GM12878 (cell line): ENCODE results near the gene CAMK2G. TPM values are rescaled to one million over a fixed set of nuclear protein-coding genes. Genes with fewer than 3 reads are reported as not detected.
A peak's percentile ranks its signal among the peaks of the same experiment; 100 is the strongest.

Experiments used
- ATAC-seq: fragments of 200-7000 bp; cut with Tn5 transposase; 3 replicates; pipeline ENCODE4 v1.9.1; 2020; ENCODE audit warnings: mild to moderate bottlenecking, moderate library complexity
- BruUV-seq: library from RNA; stranded (reverse); fragments of 400-500 nt; replicated peaks from 2 replicates; lab custom pipeline; 2021; lab: Mats Ljungman, UMichigan
- CTCF ChIA-PET: fragments of 300-600 bp; sonication (Branson Sonifier 250); formaldehyde crosslinking; extraction: SDS; loops from one replicate; lab custom pipeline; 2021; ENCODE audit warnings: inconsistent platforms; lab: Yijun Ruan, JAX
- POLR2A ChIA-PET: fragments of 350-600 bp; formaldehyde crosslinking; extraction: SDS; loops from one replicate; lab custom pipeline; 2021; ENCODE audit warnings: inconsistent platforms; lab: Charles Lee
- RAD21 ChIA-PET: fragments of 300-600 bp; sonication (Branson Sonifier 250); formaldehyde crosslinking; loops from one replicate; lab custom pipeline; 2023; ENCODE audit warnings: antibody characterized with exemption; ENCODE audit not compliant: unreplicated experiment; lab: Charles Lee
- SMC1A ChIA-PET: fragments of 300-600 bp; sonication (Branson Sonifier 250); formaldehyde crosslinking; loops from one replicate; lab custom pipeline; 2023; ENCODE audit not compliant: unreplicated experiment, uncharacterized antibody; lab: Charles Lee
- DNase-seq: peaks from one replicate; pipeline ENCODE4 v3.0.0-alpha.2; 2011; ENCODE audit warnings: low read depth, low spot score
- FAIRE-seq: peaks from 3 replicates; lab custom pipeline; 2011; peaks lifted over from hg19 to GRCh38; lab: Jason Lieb, UNC
- H2AFZ ChIP-seq: 2 replicates; pipeline ENCODE4 v1.6.0; 2011; ENCODE audit warnings: low read depth, low read length, control low read depth; ENCODE audit not compliant: control insufficient read depth
- H3K27ac ChIP-seq: 2 replicates; pipeline ENCODE4 v1.5.1; 2011; ENCODE audit warnings: control low read depth; ENCODE audit not compliant: control insufficient read depth, insufficient read depth
- H3K27me3 ChIP-seq, 2 experiments: replicated peaks in 1 of 2; 2 replicates each; pipeline versions ENCODE4 v1.6.0 to v1.6.1; 2011; ENCODE audit warnings: low read length in 1 of 2; ENCODE audit not compliant: control insufficient read depth in 2 of 2, insufficient read depth in 2 of 2
- H3K36me3 ChIP-seq, 2 experiments: 2 replicates each; pipeline ENCODE4 v1.5.1; 2011; ENCODE audit warnings: low read length in 1 of 2; ENCODE audit not compliant: control insufficient read depth in 2 of 2, insufficient read depth in 2 of 2
- H3K4me1 ChIP-seq: 2 replicates; pipeline ENCODE4 v1.6.1; 2011; ENCODE audit warnings: mild to moderate bottlenecking, low read length, moderate library complexity, mixed read lengths; ENCODE audit not compliant: control insufficient read depth, insufficient read depth
- H3K4me2 ChIP-seq: 2 replicates; pipeline ENCODE4 v1.6.0; 2011; ENCODE audit warnings: control low read depth; ENCODE audit not compliant: control insufficient read depth, insufficient read depth
- H3K4me3 ChIP-seq: fragments of 200-600 bp; sonication (generic); 2 replicates; pipeline ENCODE4 v1.5.1; 2016
- H3K79me2 ChIP-seq: 2 replicates; pipeline ENCODE4 v1.6.0; 2011; ENCODE audit warnings: low read length; ENCODE audit not compliant: control insufficient read depth, insufficient read depth
- H3K9ac ChIP-seq: 2 replicates; pipeline ENCODE4 v1.8.0; 2011; ENCODE audit warnings: low read length, control low read depth, mixed read lengths; ENCODE audit not compliant: control insufficient read depth, insufficient read depth
- H3K9me3 ChIP-seq: replicated peaks from 3 replicates; pipeline ENCODE4 v1.5.1; 2011; ENCODE audit warnings: mild to moderate bottlenecking, low read length; ENCODE audit not compliant: control insufficient read depth, insufficient read depth
- H4K20me1 ChIP-seq: 2 replicates; pipeline ENCODE4 v1.6.0; 2011; ENCODE audit not compliant: control insufficient read depth, insufficient read depth
- EED ChIP-seq: sonication (generic); IDR thresholded peaks from 2 replicates; pipeline ENCODE4 v1.6.1; 2016; ENCODE audit warnings: antibody characterized with exemption, low read depth
- ETV6 ChIP-seq, 2 experiments: fragments of 450-650 bp in 1 of 2; IDR thresholded peaks in 1 of 2; conservative IDR thresholded peaks in 1 of 2; 2 replicates each; pipeline ENCODE4 v1.6.1; 2014; ENCODE audit warnings: antibody characterized with exemption in 1 of 2, borderline replicate concordance in 1 of 2, low read depth in 1 of 2, mild to moderate bottlenecking in 1 of 2, moderate library complexity in 1 of 2
- MEF2A ChIP-seq: IDR thresholded peaks from 2 replicates; pipeline ENCODE4 v1.6.1; 2011; ENCODE audit warnings: low read depth, mild to moderate bottlenecking, low read length, moderate library complexity; ENCODE audit not compliant: insufficient read depth
- WGBS: methylation state at CpG from one replicate; pipeline ENCODE4 v1.1.6; 2016; ENCODE audit warnings: low lambda C conversion rate; ENCODE audit not compliant: insufficient replicate concordance, insufficient coverage; ENCODE audit errors: missing lambda C conversion rate; 5-methylcytosine and 5-hydroxymethylcytosine counted together
- in situ Hi-C: fragments of 300-500 bp; cut with MboI; formaldehyde crosslinking; loops from 9 replicates; pipeline ENCODE4 v1.14.3; 2018; ENCODE audit warnings: mixed read lengths
- intact Hi-C: fragments of 100-400 bp; cut with micrococcal nuclease; formaldehyde crosslinking; loops from one replicate; pipeline ENCODE4 v1.14.2; 2022; ENCODE audit not compliant: unreplicated experiment
- polyA plus RNA-seq, 11 experiments: library from polyadenylated mRNA; depleted of rRNA in 4 of 11; unstranded in 6 of 11; stranded (reverse) in 5 of 11; fragments of >200 nt; fragmentation: Nextera tagmentation in 4 of 11; fragmentation: Illumina TruSeq in 1 of 11; extraction: Ambion mirVana in 4 of 11; extraction: Trizol in 1 of 11; gene quantifications; 1 replicate in 1 of 11; 2 replicates in 10 of 11; pipeline versions ENCODE4 v1.2.1 to v1.2.3, GENCODE V29; 2011 to 2016; ENCODE audit warnings: inconsistent platforms in 2 of 11, missing spikeins in 2 of 11, low read depth in 1 of 11
- total RNA-seq, 4 experiments: library from RNA; depleted of rRNA in 3 of 4; stranded (reverse); fragments of >200 nt in 3 of 4; fragmentation: Illumina TruSeq in 1 of 4; extraction: Trizol in 1 of 4; gene quantifications; 2 replicates each; pipeline versions ENCODE4 v1.2.1 to v1.2.3, GENCODE V29; 2013 to 2021
- TF ChIP-seq, protein P1 (sequence below): fragments of 450-650 bp; IDR thresholded peaks from 2 replicates; pipeline ENCODE4 v1.6.1; 2016; ENCODE audit warnings: mild to moderate bottlenecking

CAMK2G gene
- total and polyA plus RNA-seq, 10 of the 15 experiments (the other 5 are each of a cell fraction or from before 2014, with no cell fraction given), result 5.5 to 24.3 (median 16.9) TPM

DNA sequence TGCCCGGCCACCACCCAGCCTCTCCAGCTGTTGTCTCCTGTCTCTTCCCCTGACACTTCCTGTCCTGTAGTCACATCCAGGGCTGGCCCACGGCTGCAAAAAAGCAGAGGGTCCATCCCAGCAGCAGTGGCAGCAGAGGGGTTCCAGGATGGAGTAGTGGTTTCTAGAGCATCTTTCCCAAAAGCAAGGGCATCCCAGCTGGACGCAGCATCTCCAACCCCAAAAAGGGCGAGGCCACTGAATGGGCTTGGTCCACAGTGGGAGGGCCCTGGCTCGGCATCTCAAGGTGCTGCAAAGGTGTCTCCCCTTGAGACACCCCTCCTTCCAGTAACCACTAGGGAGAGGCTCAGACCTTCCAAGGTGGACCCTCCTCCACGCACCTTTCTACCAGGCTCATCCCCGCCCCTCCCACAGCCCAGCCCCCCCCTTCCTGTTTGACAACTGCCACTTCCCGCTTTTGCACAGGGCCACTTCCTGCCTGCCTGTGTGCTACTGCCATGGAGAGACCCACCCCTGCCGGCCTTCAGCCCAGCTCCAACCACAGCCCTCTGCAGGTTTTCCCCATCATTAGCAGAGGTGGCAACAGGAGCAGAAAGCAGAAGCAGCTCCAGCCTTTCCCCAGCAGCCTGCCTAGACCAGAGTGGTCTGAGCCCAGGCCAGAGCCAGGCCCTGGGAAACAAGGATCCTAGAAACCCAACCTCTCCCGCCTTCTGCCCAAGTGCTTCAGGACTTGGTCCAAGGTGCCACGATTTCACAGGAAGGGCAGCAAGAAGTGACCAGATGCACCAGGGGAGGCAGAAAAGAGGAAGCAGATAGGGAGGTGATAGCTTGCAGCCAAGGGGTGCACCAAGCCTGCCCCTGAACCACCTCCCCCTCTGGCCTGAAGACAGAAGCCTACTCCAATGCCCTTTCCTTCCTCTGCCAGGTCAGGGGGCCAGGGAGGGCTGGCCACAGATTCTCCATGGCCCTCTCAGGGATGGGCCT, 8.6 kb downstream of the CAMK2G start (continued):
- TF ChIP-seq, protein P1, sequence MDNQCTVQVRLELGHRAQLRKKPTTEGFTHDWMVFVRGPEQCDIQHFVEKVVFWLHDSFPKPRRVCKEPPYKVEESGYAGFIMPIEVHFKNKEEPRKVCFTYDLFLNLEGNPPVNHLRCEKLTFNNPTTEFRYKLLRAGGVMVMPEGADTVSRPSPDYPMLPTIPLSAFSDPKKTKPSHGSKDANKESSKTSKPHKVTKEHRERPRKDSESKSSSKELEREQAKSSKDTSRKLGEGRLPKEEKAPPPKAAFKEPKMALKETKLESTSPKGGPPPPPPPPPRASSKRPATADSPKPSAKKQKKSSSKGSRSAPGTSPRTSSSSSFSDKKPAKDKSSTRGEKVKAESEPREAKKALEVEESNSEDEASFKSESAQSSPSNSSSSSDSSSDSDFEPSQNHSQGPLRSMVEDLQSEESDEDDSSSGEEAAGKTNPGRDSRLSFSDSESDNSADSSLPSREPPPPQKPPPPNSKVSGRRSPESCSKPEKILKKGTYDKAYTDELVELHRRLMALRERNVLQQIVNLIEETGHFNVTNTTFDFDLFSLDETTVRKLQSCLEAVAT, result no peak
- peak; percentile 51 for TF ChIP-seq EED

DNA sequence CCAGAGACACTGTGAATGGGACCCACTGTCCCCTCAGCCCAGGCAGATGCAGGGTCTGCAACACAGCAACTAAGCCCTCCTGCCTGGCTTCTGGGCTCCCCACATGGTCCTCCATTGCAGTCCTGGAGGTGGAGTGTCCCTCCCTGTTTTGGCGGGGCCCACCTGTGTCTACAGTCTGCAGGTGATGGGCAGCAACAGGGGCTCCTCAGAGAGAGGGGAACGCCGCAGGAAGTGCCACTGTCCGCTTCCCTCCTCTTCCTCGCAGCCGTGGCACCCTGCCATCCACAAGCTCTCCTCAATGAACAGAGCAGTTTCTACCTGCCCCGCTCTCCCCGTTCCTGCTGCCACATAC, 9.3 kb downstream of the CAMK2G start:
- in situ Hi-C loops, result no loop called here
- FAIRE-seq, result peak; percentile 7
- intact Hi-C loops, result no loop called here
- SMC1A ChIA-PET, result interaction anchor here (0.7 to 7.6 kb wide), 10 partner anchors 8 to 215 kb away, joined by 3 to 58 read pairs (median 3); no protein-coding TSS in a partner anchor
- DNase-seq, result no peak
- H3K36me3 ChIP-seq, result peaks cover 4 to 7% of the 10 kb centered on the region in 2 experiments
- H3K4me1 ChIP-seq, result peaks cover 30% of the 10 kb centered on the region
- H3K79me2 ChIP-seq, result peaks cover 3% of the 10 kb centered on the region
- 8% methylated on average over 8 of the region's 8 CpGs for WGBS
- peak overlapping the region; percentile 58; the same call in 1 of the 2 replicates for H3K4me3 ChIP-seq
- H2AFZ ChIP-seq, result peak overlapping the region; percentile 71
- no peaks in the 10 kb centered on the region for H3K9me3 ChIP-seq
- no TSS peak for BruUV-seq
- no peak for ATAC-seq
- POLR2A ChIA-PET, result interaction anchor here (0.6 to 2.7 kb wide), 5 partner anchors 9 to 269 kb away, joined by 3 to 17 read pairs (median 9); partner anchors contain the start of gene CAMK2G
- CTCF ChIA-PET, result interaction anchor here (0.9 to 6.3 kb wide), 4 partner anchors 15 to 75 kb away, joined by 3 to 58 read pairs (median 17); no protein-coding TSS in a partner anchor
- H3K9ac ChIP-seq, result peak overlapping the region; percentile 58
- no peaks in the 10 kb centered on the region for H4K20me1 ChIP-seq
- TF ChIP-seq ETV6 (conservative IDR thresholded peaks at IDR 0.05 in 1 of 2, IDR thresholded peaks at IDR 0.05 in 1 of 2; ENCODE audit: borderline replicate concordance in 1 of 2, low read depth in 1 of 2) (0 out of 4 replicates have a peak, but pooled peaks of 1 of the 2 experiments have one; percentile 18), MEF2A (no peak)
- RAD21 ChIA-PET, result interaction anchor here (0.8 to 12.8 kb wide), 5 partner anchors 12 to 91 kb away, joined by 3 to 149 read pairs (median 5); partner anchors contain the start of gene CAMK2G
- peak overlapping the region; percentile 84 for H3K27ac ChIP-seq
- H3K4me2 ChIP-seq, result peak overlapping the region; percentile 95
- no peaks in the 10 kb centered on the region for H3K27me3 ChIP-seq
